Liver (tissue), 9 donors: ENCODE results near the gene MED19. TPM values are rescaled to one million over a fixed set of nuclear protein-coding genes. Genes with fewer than 3 reads are reported as not detected.

ENCODE experiments used
- DNase-seq: peaks from one replicate; pipeline ENCODE4 v3.0.0-alpha.2; 2017; ENCODE audit warnings: low spot score
- H3K27ac ChIP-seq, 2 donors: one replicate each; pipeline ENCODE4 v1.7.0; 2013; ENCODE audit warnings: inconsistent platforms in 2 of 2, low read length in 2 of 2, control low read depth in 1 of 2, low read depth in 1 of 2, mild to moderate bottlenecking in 1 of 2
- H3K27me3 ChIP-seq, 4 donors: one replicate each; pipeline versions ENCODE4 v1.6.1 to v1.7.0; 2013; ENCODE audit warnings: low read length in 3 of 4, inconsistent platforms in 1 of 4, mild to moderate bottlenecking in 1 of 4, moderate library complexity in 1 of 4; ENCODE audit not compliant: control insufficient read depth in 4 of 4, insufficient read depth in 4 of 4
- H3K36me3 ChIP-seq, 4 donors: one replicate each; pipeline versions ENCODE4 v1.6.1 to v1.7.0; 2013; ENCODE audit warnings: low read length in 3 of 4, mild to moderate bottlenecking in 3 of 4, low read depth in 1 of 4, moderate library complexity in 1 of 4; ENCODE audit not compliant: control insufficient read depth in 4 of 4, insufficient read depth in 3 of 4
- H3K4me1 ChIP-seq, 4 donors: one replicate each; pipeline versions ENCODE4 v1.6.1 to v1.7.0; 2013; ENCODE audit warnings: low read length in 3 of 4, mild to moderate bottlenecking in 3 of 4, moderate library complexity in 1 of 4; ENCODE audit not compliant: control insufficient read depth in 4 of 4, insufficient read depth in 4 of 4
- H3K4me3 ChIP-seq, 3 donors: one replicate each; pipeline versions ENCODE4 v1.6.1 to v1.7.0; 2013; ENCODE audit warnings: low read length in 3 of 3, control low read depth in 1 of 3, low read depth in 1 of 3, mild to moderate bottlenecking in 1 of 3
- H3K9ac ChIP-seq, 2 donors: one replicate each; pipeline ENCODE4 v1.7.0; 2013; ENCODE audit warnings: low read length in 2 of 2, mild to moderate bottlenecking in 2 of 2, moderate library complexity in 2 of 2, control low read depth in 1 of 2, low read depth in 1 of 2
- H3K9me3 ChIP-seq, 4 donors: one replicate each; pipeline versions ENCODE4 v1.6.1 to v1.7.0; 2013; ENCODE audit warnings: low read length in 3 of 4; ENCODE audit not compliant: control insufficient read depth in 4 of 4
- ATF3 ChIP-seq: IDR thresholded peaks from 2 replicates; pipeline ENCODE4 v1.6.1; 2016; ENCODE audit warnings: antibody characterized with exemption
- EGR1 ChIP-seq, 2 donors: IDR thresholded peaks; 2 replicates each; pipeline ENCODE4 v1.6.1; 2016 to 2018; ENCODE audit warnings: antibody characterized with exemption in 2 of 2, low read depth in 2 of 2
- HNF4A ChIP-seq, 2 donors: conservative IDR thresholded peaks; 2 replicates each; pipeline ENCODE4 v1.6.1; 2016; ENCODE audit warnings: antibody characterized with exemption in 2 of 2, mild to moderate bottlenecking in 2 of 2
- HNF4G ChIP-seq: IDR thresholded peaks from 2 replicates; pipeline ENCODE4 v1.6.1; 2016; ENCODE audit warnings: antibody characterized with exemption
- NR2F2 ChIP-seq: IDR thresholded peaks from 2 replicates; pipeline ENCODE4 v1.6.1; 2016; ENCODE audit warnings: antibody characterized with exemption
- RAD21 ChIP-seq, 2 donors: IDR thresholded peaks; 2 replicates each; pipeline ENCODE4 v1.6.1; 2016; ENCODE audit warnings: antibody characterized with exemption in 2 of 2, mild to moderate bottlenecking in 2 of 2
- RXRA ChIP-seq, 2 donors: IDR thresholded peaks; 2 replicates each; pipeline ENCODE4 v1.6.1; 2017 to 2018; ENCODE audit warnings: antibody characterized with exemption in 2 of 2, mild to moderate bottlenecking in 1 of 2
- SP1 ChIP-seq: IDR thresholded peaks from 2 replicates; pipeline ENCODE4 v1.6.1; 2018; ENCODE audit warnings: antibody characterized with exemption, mild to moderate bottlenecking
- TAF1 ChIP-seq: conservative IDR thresholded peaks from 2 replicates; pipeline ENCODE4 v1.6.1; 2016; ENCODE audit warnings: antibody characterized with exemption, mild to moderate bottlenecking
- YY1 ChIP-seq: IDR thresholded peaks from 2 replicates; pipeline ENCODE4 v1.6.1; 2016; ENCODE audit warnings: antibody characterized with exemption, mild to moderate bottlenecking
- WGBS: extraction: QIAGEN DNeasy Blood & Tissue Kit; methylation state at CpG from one replicate; pipeline ENCODE4 v1.1.7; 2013; 5-methylcytosine and 5-hydroxymethylcytosine counted together
- polyA plus RNA-seq, 2 donors: library from polyadenylated mRNA; stranded (reverse) in 1 of 2; unstranded in 1 of 2; fragments of 200-250 nt in 1 of 2; fragments of >200 nt in 1 of 2; fragmentation: Nextera tagmentation in 1 of 2; extraction: Ambion mirVana in 1 of 2; gene quantifications; one replicate each; pipeline versions ENCODE4 v1.2.1 to v1.2.3, GENCODE V29; 2013 to 2015
- total RNA-seq, 2 donors: library from RNA; depleted of rRNA; stranded (reverse); fragments of >200 nt; gene quantifications; one replicate each; pipeline ENCODE4 v1.2.3, GENCODE V29; 2014
- TF ChIP-seq, protein P1 (sequence below): IDR thresholded peaks from 2 replicates; pipeline ENCODE4 v1.6.1; 2016; ENCODE audit warnings: antibody characterized with exemption
- TF ChIP-seq, protein P2 (sequence below): IDR thresholded peaks from 2 replicates; pipeline ENCODE4 v1.6.1; 2016; ENCODE audit warnings: antibody characterized with exemption, mild to moderate bottlenecking
- donor health status: healthy.
- donor health status: healthy.
- donor health status: healthy.
- donor health status: healthy.
- donor health status: healthy.

MED19 gene
- total and polyA plus RNA-seq, 4 donors, result 4.4 to 11.3 (median 6.5) TPM

DNA sequence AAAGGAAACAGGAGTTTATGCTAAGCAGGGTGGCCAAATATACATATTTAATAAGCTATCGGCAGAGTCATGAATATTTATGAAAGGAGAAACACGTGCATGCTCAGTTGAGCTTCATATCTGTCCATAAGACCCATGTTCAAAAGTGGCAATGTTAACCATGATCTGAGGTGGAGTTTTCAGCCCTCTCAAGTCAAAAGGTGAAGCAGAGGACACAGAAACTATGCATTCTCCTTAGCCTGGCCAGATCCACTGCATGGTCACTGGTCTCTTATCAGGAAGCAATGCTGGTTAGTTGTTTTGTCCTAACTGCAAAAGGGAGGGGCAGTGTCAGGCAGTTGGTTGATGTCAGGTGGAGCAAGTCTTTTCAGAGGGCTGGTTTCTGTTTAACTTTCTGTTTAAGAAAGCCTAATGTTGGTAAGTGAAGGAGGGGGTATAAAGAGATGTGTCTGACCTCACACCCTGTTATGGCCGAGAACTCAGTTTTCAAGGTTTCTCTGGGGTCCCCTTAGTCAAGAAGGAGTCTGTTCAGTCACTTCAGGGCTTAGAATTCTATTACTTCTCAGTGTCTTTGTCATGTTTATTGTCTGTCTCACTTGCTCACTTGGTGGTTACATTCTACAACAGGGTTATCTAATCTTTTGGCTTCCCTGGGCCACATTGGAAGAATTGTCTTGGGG, 23.7 kb upstream of the MED19 start:
- H3K27me3 ChIP-seq, result no peaks in the 10 kb centered on the region
- 79% methylated on average over 3 of the region's 3 CpGs for WGBS

DNA sequence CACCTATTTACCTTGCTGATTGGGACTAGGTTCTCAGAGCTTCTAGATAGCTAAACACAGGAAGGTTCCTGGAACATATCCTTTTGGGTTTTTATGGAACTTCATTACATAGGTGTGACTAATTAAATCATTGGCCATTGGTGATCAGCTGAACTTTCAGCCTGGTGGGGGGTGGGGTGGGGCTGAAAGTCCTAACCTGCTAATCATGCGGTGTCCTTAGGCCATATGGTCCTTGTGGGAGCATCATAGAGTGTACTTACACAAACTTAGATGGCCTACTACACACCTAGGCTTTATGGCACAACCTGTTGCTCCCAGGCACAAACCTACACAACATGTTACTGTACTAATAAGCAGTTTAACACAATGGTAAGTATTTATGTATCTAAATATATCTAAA, 20.6 kb upstream of the MED19 start:
- Histone ChIP-seq H3K4me3 (no peak overlapping the region), H3K9me3 (no peaks in the 10 kb centered on the region), H3K27ac (no peak overlapping the region), H3K36me3 (peaks cover 0 to 4% (median 3%) of the 10 kb centered on the region in 4 donors), H3K4me1 (no peaks in the 10 kb centered on the region), H3K27me3 (no peaks in the 10 kb centered on the region), H3K9ac (no peak overlapping the region)
- no peak for DNase-seq
- WGBS, result 98% methylated on average over 1 of the region's 1 CpG
- no peak for TF ChIP-seq HNF4G
- TF ChIP-seq, protein P1, sequence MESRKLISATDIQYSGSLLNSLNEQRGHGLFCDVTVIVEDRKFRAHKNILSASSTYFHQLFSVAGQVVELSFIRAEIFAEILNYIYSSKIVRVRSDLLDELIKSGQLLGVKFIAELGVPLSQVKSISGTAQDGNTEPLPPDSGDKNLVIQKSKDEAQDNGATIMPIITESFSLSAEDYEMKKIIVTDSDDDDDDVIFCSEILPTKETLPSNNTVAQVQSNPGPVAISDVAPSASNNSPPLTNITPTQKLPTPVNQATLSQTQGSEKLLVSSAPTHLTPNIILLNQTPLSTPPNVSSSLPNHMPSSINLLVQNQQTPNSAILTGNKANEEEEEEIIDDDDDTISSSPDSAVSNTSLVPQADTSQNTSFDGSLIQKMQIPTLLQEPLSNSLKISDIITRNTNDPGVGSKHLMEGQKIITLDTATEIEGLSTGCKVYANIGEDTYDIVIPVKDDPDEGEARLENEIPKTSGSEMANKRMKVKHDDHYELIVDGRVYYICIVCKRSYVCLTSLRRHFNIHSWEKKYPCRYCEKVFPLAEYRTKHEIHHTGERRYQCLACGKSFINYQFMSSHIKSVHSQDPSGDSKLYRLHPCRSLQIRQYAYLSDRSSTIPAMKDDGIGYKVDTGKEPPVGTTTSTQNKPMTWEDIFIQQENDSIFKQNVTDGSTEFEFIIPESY, result no peak
- TF ChIP-seq ATF3, result no peak
- TF ChIP-seq HNF4A (conservative IDR thresholded peaks at IDR 0.05), result no peak
- no peak for TF ChIP-seq RXRA (IDR thresholded peaks at IDR 0.05)
- TF ChIP-seq YY1, result no peak
- no peak for TF ChIP-seq NR2F2
- TF ChIP-seq EGR1 (IDR thresholded peaks at IDR 0.05; ENCODE audit: low read depth in 2 of 2), result no peak
- TF ChIP-seq, protein P2, sequence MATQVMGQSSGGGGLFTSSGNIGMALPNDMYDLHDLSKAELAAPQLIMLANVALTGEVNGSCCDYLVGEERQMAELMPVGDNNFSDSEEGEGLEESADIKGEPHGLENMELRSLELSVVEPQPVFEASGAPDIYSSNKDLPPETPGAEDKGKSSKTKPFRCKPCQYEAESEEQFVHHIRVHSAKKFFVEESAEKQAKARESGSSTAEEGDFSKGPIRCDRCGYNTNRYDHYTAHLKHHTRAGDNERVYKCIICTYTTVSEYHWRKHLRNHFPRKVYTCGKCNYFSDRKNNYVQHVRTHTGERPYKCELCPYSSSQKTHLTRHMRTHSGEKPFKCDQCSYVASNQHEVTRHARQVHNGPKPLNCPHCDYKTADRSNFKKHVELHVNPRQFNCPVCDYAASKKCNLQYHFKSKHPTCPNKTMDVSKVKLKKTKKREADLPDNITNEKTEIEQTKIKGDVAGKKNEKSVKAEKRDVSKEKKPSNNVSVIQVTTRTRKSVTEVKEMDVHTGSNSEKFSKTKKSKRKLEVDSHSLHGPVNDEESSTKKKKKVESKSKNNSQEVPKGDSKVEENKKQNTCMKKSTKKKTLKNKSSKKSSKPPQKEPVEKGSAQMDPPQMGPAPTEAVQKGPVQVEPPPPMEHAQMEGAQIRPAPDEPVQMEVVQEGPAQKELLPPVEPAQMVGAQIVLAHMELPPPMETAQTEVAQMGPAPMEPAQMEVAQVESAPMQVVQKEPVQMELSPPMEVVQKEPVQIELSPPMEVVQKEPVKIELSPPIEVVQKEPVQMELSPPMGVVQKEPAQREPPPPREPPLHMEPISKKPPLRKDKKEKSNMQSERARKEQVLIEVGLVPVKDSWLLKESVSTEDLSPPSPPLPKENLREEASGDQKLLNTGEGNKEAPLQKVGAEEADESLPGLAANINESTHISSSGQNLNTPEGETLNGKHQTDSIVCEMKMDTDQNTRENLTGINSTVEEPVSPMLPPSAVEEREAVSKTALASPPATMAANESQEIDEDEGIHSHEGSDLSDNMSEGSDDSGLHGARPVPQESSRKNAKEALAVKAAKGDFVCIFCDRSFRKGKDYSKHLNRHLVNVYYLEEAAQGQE, result no peak

More for the DNA sequence above, 23.7 kb upstream of the MED19 start:
- H3K4me3 ChIP-seq, result no peak overlapping the region
- no peaks in the 10 kb centered on the region for H3K9me3 ChIP-seq
- TF ChIP-seq ATF3 (no peak), TAF1 (no peak), SP1 (no peak), HNF4A (conservative IDR thresholded peaks at IDR 0.05) (no peak), RXRA (IDR thresholded peaks at IDR 0.05) (no peak), RAD21 (IDR thresholded peaks at IDR 0.05) (no peak), YY1 (no peak), NR2F2 (no peak)
- TF ChIP-seq, protein P2, result no peak
- TF ChIP-seq, protein P1, result no peak
- H3K4me1 ChIP-seq, result peaks cover 0 to 4% (median under 1%) of the 10 kb centered on the region in 4 donors
- H3K27ac ChIP-seq, result no peak overlapping the region
- peaks cover 4 to 18% (median 10%) of the 10 kb centered on the region in 4 donors for H3K36me3 ChIP-seq
- no peak for DNase-seq
- peak overlapping the region in 1 of 2 donors; percentile 24 for H3K9ac ChIP-seq
